ENCODE results near the gene AOC2.
"Not testable (repeated sequence)": the region's sequence is repeated elsewhere in the genome, so short reads cannot be mapped to it uniquely, and the experiment has no call there.

The AOC2 gene

DNA sequence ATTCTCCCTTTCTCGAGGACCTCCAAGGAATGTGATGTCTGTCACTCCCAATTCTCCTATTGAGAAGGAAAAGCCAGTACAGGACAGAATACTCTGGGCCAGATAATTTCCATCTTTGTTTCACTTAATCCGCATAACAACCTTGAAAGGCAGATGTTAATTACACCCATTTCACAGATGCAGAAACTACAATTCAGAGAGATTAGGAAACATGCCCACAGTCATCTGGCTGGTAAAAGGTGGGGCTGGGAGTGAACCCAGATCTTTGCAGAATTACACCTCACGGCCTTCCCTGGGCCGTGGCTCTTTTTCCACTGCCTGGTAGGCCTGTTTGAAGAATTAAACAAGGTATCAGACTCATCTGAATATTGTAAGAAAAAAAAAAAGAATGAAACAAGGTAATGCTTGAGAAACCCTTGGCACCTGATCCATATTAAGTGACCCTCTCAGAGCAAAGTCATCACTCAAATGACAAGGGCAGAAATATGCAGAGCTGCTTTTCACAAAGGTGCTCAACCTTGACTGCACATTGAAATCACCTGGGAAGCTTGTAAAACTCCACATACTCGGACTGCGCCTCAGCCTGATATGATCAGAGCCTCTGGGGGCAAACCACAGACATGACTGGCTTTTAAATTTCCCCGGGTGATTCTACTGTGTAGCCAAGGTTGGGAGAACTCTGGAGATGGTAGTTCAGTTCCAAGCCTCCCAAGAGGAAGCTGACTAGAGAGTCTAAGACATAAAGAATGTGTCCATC, 39.6 kb downstream of the AOC2 start:
- DNase-seq, result no peak

DNA sequence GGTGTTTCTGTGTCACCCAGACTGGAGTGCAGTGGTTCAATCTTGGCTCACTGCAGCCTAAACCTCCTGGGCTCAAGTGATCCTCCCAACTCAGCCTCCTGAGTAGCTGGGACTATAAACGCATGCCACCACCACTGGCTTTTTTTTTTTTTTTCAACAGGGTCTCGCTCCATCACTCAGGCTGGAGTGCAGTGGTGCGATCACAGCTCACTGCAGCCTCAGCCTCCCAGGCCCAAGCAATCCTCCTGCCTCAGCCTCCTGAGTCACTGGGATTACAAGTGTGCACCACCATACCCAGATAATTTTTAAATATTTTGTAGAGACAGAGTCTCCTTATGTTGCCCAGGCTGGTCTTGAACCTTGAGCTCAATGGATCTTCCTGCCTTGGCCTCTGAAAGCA, 41.4 kb downstream of the AOC2 start:
- DNase-seq, result not testable (repeated sequence)

DNA sequence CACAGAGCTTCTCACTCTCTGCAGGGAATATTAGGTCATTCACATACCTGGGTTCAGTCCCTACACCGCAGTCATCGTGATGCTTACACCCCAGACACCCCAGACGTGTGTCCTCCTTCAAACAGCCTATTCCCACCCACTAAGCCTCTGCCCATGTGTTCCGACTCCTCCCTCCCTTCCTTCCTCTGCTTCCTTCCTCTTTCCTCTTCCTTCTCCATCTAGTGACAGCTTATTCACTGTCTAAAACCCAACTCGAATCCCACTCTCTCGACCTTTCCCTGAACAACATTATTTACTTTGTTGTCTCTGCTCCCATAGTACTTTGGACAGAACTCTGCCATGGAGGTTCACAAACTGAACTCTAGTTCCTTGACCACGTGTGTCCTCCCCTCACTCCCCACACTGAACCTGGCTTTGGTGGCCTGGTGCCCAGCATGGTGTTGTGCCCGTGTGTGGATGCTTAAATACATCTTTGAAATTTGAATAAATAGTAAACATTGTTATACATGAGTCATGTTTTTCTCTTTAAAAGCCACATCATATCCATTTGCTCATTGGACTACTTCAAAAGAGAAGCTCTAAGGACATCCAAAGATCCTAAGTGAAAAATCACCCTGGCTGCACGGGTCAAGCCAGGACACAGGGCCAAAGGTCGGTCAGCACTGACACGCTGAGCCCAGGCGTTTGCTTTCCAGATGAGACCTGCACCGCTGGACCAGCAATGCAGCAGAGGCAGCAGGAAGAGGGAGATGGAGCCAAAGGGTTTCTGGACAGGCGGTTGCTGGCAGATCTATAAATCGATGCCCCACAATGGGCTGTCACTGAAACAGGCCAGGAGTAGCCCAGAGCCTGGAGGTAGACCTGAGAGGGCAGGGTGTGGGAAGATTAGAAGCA, 42.1 kb downstream of the AOC2 start:
- no peak for DNase-seq

DNA sequence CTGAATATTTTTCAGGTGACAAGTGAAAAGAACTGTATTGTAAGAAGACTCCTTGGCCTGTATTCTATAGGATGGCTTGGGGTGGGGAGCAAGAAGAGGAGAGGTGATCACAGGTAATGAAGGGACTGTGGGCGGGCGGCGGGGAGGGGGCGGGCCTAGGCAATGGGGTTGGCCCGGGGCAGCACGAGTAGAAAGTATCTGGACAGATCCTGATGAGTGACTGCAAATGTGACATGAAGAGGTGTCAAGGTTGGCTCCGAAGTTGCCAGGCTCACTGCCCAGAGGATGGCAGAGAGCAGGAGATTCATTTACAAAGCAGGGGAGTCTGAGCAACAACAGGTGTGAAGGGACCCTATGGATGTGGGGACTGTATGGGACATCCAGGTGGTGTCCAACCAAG, 45.4 kb downstream of the AOC2 start:
- DNase-seq, result no peak

DNA sequence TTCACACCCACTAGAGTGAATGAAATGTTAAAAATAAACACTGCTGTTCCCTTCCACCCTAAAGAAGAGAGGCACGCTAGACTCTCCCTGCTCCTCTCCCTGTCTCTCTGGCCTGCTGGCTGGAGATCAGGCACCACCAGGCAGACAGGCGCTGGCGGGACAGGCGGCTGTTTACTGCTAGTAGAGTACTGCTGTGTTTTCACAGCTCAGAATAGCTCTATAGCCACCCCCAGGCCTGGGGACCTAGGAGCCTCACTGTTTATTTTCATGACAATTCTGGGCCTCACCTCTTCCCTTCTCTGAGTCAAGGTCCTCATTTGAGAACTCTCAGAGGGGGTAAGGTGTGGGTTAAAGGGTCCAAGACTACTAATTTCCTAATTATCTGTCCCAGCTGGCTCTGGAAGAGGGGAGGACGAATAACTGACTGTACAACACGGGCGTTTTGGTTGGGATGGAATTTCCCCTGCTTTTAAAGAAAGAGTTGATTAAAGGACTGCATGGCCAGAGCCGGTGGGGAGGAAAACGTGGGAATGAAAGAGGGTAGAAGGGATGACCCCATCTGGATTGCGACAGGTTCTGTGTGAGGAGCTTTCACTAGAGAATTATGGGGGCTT, 47.3 kb downstream of the AOC2 start:
- no peak for DNase-seq

DNA sequence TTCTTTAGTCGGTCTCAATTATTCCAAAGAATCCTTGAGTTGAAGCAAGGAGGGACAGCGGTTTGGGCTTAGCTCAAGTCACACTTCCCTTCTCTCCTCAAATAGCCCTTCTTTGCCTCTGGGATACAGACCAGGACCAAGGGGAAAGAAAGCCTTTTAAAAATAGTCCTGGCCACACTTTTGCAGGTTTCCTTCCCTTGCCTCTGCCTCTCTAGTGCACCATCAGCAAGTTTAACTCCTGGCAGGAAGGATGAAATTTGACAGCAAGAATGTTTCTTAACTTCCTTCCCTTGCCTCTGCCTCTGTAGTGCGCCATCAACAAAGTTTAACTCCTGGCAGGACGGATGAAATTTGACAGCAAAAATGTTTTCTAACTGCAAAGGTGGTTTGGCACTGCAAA, 49.0 kb downstream of the AOC2 start:
- DNase-seq, result no peak

DNA sequence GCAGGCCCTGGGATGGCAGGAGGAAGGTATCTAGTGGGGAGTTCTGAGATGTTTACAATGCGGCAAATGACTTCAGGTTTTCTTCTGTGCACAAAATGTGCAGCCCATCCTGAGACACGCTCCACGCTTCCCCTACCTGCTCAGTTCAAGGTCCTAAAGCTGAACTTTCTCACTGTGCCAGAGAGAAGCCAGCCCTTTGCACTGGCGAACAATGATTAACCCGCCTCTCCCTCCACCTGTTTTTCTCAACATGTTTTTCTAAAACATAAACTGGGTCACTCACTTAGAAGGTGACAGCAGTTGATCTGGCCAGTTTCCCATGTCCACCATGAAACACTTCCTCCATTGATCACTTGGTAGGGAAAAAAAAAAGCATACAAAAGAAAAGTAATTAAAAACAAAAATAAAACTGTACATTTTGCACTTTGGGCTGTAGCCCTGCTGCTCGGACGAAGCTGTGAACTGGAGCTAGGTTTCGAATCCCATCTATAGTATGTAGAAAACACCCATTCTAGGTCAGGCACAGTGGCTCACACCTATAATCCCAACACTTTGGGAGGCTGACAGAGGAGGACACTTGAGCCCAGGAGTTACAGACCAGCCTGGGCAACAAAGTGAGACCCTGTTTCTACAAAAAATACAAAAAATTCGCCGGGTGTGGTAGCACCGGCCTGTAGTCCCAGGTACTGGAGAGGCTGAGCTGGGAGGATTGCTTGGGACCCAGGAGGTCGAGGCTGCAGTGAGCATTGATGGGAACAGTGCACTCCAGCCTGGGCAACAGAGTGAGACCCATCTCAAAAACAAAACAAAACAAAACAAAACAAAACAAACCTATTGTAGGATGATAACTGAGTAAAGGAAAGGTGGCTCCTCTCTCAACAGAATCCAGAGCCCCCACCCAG, 50.2 kb downstream of the AOC2 start:
- DNase-seq, result no peak

DNA sequence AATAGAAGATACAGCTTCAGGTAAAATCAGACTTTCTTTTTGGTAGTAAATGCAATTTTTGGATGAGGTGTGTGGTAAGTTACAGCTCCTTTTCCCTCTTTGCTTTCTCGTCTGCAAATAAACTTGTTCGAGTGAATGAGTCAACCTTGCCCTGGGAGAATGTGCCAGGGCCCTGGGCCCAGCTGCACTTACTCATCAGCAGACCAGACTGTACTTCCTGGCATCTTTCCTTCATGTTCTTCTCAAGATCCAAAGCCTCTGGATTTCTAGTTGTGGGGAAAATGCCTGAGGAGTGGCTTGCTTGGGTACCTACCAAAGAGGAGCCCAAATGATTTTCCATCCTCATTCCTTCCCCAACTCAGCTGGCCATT, 50.8 kb downstream of the AOC2 start:
- peak; percentile 69 for DNase-seq

DNA sequence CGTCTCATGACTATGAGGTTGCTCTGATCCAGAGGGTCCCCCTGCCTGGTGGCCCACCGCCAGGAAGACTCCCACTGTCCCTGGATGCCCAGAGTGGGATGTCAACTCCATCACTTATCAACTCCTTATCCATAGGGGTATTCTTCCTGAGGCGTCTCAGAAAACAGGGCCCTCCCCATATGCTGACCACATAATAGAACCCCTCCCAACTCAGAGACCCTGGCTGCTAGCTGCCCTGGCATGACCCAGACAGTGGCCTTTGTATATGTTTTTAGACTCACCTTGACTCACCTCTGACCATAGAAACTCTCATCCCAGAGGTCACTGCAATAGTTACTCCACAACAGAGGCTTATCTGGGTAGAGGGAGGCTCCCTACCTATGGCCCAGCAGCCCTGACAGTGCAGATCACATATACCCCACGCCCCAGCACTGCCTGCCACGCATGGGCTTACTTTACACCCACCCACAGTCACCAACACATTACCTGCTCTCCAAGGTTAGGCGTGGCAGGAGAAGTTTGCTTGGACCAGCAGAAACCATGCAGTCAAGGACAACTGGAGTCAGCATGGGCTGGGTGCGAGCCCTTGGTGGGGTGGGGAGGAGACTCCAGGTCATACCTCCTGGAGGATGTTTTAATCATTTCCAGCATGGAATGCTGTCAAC, 53.9 kb downstream of the AOC2 start:
- DNase-seq, result no peak

DNA sequence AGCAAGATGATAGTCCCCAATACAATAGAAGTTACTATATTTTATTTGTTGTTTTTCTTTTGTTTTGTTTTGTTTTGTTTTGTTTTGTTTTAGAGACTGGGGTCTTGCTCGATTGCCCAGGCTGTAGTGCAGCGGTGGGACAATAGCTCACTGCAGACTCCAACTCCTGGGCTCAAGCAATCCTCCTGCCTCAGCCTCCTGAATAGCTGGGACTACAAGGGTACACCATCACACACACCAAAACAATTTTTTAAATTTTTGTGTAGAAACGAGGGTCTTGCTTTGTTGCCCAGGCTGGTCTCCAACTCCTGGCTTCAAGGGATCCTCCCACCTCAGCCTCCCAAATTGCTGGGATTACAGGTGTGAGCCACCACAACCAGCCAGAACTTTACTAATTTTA, 55.6 kb downstream of the AOC2 start:
- not testable (repeated sequence) for DNase-seq
